DND-41 (cell line): ENCODE measurements around the gene MEGF8.

Experiments used
- ATAC-seq: fragments of 200-7000 bp; cut with Tn5 transposase; 3 replicates; pipeline ENCODE4 v1.9.1; 2021; ENCODE audit warnings: low read depth; ENCODE audit not compliant: insufficient read depth
- DNase-seq: peaks from one replicate; pipeline ENCODE4 v3.0.0-alpha.2; 2020
- H2AFZ ChIP-seq: 2 replicates; pipeline ENCODE4 v1.6.0; 2012; ENCODE audit warnings: low read depth, low read length
- H3K27ac ChIP-seq: 2 replicates; pipeline ENCODE4 v1.5.1; 2012; ENCODE audit warnings: low read length, inconsistent platforms
- H3K27me3 ChIP-seq: fragments of 200-600 bp; sonication (generic); 2 replicates; pipeline ENCODE4 v1.6.0; 2012; ENCODE audit warnings: low read length, mild to moderate bottlenecking, inconsistent platforms; ENCODE audit not compliant: insufficient read depth, poor library complexity
- H3K36me3 ChIP-seq: 2 replicates; pipeline ENCODE4 v1.5.1; 2012; ENCODE audit warnings: low read length, inconsistent platforms; ENCODE audit not compliant: insufficient read depth
- H3K4me1 ChIP-seq: 2 replicates; pipeline ENCODE4 v1.5.1; 2012; ENCODE audit warnings: mild to moderate bottlenecking, low read length; ENCODE audit not compliant: insufficient read depth
- H3K4me2 ChIP-seq: 2 replicates; pipeline ENCODE4 v1.6.0; 2012; ENCODE audit warnings: mild to moderate bottlenecking, moderate library complexity, low read length, inconsistent platforms; ENCODE audit not compliant: insufficient read depth
- H3K4me3 ChIP-seq, 2 experiments: fragments of 200-600 bp in 1 of 2; shearing (Covaris generic) in 1 of 2; 2 replicates each; pipeline ENCODE4 v1.5.1; 2012 to 2016; ENCODE audit warnings: inconsistent platforms in 2 of 2, low read length in 2 of 2, mild to moderate bottlenecking in 2 of 2, low read depth in 1 of 2, moderate library complexity in 1 of 2
- H3K79me2 ChIP-seq: 2 replicates; pipeline ENCODE4 v1.6.0; 2012; ENCODE audit warnings: low read length, inconsistent platforms; ENCODE audit not compliant: insufficient read depth
- H3K9ac ChIP-seq: 2 replicates; pipeline ENCODE4 v1.6.0; 2012; ENCODE audit warnings: low read depth, mild to moderate bottlenecking, inconsistent platforms, low read length, moderate library complexity
- H3K9me3 ChIP-seq: 2 replicates; pipeline ENCODE4 v1.5.1; 2012; ENCODE audit warnings: low read length, moderate library complexity, mild to moderate bottlenecking, inconsistent platforms; ENCODE audit not compliant: insufficient read depth, severe bottlenecking
- H4K20me1 ChIP-seq: 2 replicates; pipeline ENCODE4 v1.6.0; 2012; ENCODE audit warnings: low read length; ENCODE audit not compliant: insufficient read depth
- EZH2 ChIP-seq: IDR thresholded peaks from 3 replicates; pipeline ENCODE4 v1.6.1; 2012; ENCODE audit warnings: borderline replicate concordance, low read depth, mild to moderate bottlenecking, moderate library complexity, low read length, inconsistent platforms; ENCODE audit not compliant: severe bottlenecking
- TF ChIP-seq, protein P1 (sequence below): IDR thresholded peaks from 2 replicates; pipeline ENCODE4 v1.5.1; 2012; ENCODE audit warnings: borderline replicate concordance, low read length, moderate library complexity, mild to moderate bottlenecking; ENCODE audit not compliant: poor library complexity, severe bottlenecking; ENCODE audit errors: extremely low read depth

Gene MEGF8

DNA sequence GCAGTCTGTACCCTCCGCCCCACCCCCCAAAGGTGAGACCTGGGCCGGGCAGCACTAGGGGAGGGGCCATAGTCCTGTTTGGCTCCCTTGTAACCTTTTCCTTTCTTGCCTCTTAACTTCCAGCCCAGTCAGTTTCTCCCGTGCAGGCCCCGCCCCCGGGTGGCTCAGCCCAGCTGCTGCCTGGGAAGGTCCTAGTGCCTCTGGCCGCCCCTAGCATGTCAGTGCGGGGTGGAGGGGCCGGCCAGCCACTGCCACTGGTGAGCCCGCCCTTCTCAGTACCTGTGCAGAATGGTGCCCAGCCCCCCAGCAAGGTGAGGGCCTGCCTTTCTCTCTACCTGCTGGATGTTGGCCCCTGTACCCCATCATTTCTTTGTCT is 34.0 kb upstream of the MEGF8 start:
- no peaks in the 10 kb centered on the region for H3K4me1 ChIP-seq
- no peak overlapping the region for H2AFZ ChIP-seq
- no peak overlapping the region for H3K9ac ChIP-seq
- ATAC-seq (no peak), DNase-seq (no peak)
- H3K27ac ChIP-seq: no peak overlapping the region
- TF ChIP-seq EZH2: no peak
- TF ChIP-seq, protein P1, sequence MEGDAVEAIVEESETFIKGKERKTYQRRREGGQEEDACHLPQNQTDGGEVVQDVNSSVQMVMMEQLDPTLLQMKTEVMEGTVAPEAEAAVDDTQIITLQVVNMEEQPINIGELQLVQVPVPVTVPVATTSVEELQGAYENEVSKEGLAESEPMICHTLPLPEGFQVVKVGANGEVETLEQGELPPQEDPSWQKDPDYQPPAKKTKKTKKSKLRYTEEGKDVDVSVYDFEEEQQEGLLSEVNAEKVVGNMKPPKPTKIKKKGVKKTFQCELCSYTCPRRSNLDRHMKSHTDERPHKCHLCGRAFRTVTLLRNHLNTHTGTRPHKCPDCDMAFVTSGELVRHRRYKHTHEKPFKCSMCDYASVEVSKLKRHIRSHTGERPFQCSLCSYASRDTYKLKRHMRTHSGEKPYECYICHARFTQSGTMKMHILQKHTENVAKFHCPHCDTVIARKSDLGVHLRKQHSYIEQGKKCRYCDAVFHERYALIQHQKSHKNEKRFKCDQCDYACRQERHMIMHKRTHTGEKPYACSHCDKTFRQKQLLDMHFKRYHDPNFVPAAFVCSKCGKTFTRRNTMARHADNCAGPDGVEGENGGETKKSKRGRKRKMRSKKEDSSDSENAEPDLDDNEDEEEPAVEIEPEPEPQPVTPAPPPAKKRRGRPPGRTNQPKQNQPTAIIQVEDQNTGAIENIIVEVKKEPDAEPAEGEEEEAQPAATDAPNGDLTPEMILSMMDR: no peak
- H3K36me3 ChIP-seq: peaks cover 96% of the 10 kb centered on the region
- H3K79me2 ChIP-seq: peaks cover under 1% of the 10 kb centered on the region; the same call in 1 of the 2 replicates
- H3K9me3 ChIP-seq: no peaks in the 10 kb centered on the region
- H3K4me3 ChIP-seq: no peak overlapping the region
- H3K4me2 ChIP-seq: no peak overlapping the region
- no peaks in the 10 kb centered on the region for H3K27me3 ChIP-seq
- peaks cover 36% of the 10 kb centered on the region for H4K20me1 ChIP-seq

DNA sequence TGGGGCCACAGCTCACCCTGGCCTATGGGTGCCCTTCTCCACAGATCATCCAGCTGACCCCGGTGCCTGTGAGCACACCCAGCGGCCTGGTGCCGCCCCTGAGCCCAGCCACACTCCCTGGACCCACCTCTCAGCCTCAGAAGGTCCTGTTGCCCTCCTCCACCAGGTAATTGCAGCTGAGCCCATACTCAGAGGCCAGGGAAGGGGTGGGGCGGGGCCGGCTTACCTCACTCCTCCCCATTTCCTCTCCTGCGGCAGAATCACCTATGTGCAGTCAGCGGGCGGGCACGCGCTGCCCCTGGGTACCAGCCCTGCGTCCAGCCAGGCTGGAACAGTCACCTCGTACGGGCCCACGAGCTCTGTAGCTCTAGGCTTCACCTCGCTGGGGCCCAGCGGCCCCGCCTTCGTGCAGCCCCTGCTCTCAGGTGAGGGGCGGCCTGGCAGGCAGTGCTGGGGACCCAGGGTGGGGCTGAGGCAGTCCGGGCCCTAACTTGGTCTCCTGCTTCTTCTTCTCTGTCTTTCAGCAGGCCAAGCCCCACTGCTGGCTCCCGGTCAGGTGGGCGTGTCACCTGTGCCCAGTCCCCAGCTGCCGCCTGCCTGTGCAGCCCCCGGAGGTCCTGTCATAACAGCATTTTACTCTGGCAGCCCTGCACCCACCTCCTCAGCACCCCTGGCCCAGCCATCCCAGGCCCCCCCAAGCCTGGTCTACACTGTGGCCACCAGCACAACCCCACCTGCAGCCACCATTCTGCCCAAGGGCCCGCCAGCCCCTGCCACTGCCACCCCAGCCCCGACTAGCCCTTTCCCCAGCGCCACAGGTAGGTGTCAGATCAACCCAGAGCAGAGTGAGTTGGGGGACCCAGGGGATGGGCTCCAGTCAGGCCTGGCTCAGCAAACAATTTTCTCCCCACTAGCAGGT is 33.1 kb upstream of the MEGF8 start:
- H3K4me1 ChIP-seq: no peaks in the 10 kb centered on the region

DNA sequence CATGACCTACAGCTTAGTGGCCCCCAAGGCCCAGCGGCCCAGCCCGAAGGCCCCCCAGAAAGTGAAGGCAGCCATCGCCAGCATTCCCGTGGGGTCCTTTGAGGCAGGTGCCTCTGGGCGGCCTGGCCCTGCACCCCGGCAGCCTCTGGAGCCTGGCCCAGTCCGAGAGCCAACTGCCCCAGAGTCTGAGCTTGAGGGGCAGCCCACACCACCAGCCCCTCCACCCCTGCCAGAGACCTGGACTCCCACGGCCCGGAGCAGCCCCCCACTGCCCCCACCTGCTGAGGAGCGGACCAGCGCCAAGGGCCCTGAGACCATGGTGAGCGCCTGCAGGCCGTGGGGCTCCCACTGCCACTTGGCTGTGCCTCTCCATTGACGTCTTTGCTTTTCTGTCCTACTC is 32.5 kb upstream of the MEGF8 start:
- ATAC-seq (no peak), DNase-seq (no peak)
- peaks cover 90% of the 10 kb centered on the region for H3K36me3 ChIP-seq
- no peaks in the 10 kb centered on the region for H3K4me1 ChIP-seq
- TF ChIP-seq EZH2: no peak
- TF ChIP-seq, protein P1: no peak
- H3K9ac ChIP-seq: no peak overlapping the region
- no peak overlapping the region for H3K4me2 ChIP-seq
- H3K4me3 ChIP-seq: no peak overlapping the region
- no peaks in the 10 kb centered on the region for H3K9me3 ChIP-seq
- H4K20me1 ChIP-seq: peaks cover 40% of the 10 kb centered on the region
- H2AFZ ChIP-seq: no peak overlapping the region
- H3K27me3 ChIP-seq: no peaks in the 10 kb centered on the region
- no peak overlapping the region for H3K27ac ChIP-seq
- no peaks in the 10 kb centered on the region for H3K79me2 ChIP-seq

More for the DNA sequence above, 33.1 kb upstream of the MEGF8 start:
- ATAC-seq: no peak
- Histone ChIP-seq H3K27me3 (no peaks in the 10 kb centered on the region), H3K27ac (no peak overlapping the region), H3K9me3 (no peaks in the 10 kb centered on the region), H2AFZ (no peak overlapping the region), H3K4me2 (no peak overlapping the region), H3K36me3 (peaks cover 96% of the 10 kb centered on the region), H4K20me1 (peaks cover 40% of the 10 kb centered on the region), H3K4me3 (no peak overlapping the region), H3K79me2 (no peaks in the 10 kb centered on the region), H3K9ac (no peak overlapping the region)
- DNase-seq: no peak
- TF ChIP-seq, protein P1: no peak
- TF ChIP-seq EZH2: no peak
